ENCODE results near the gene GRM4. TPM values are rescaled to one million over a fixed set of nuclear protein-coding genes. Genes with fewer than 3 reads are reported as not detected.

GRM4 gene
- total RNA-seq, 1 donor from 2014 or later: 1.2 TPM

- Mint-ChIP-seq H3K36me3 (no peaks in the 10 kb centered on the region), H3K9me3 (no peaks in the 10 kb centered on the region), H3K27me3 (ENCODE audit: insufficient read depth, low read depth) (peaks cover 17% of the 10 kb centered on the region), H3K4me1 (peaks cover 5% of the 10 kb centered on the region), H3K27ac (peak overlapping the region; percentile 66), H3K4me3 (no peak overlapping the region)
- Histone ChIP-seq H3K9ac (no peak overlapping the region), H3K27ac (no peak overlapping the region), H3K36me3 (no peaks in the 10 kb centered on the region), H3K79me2 (ENCODE audit: low read depth) (no peaks in the 10 kb centered on the region), H4K20me1 (ENCODE audit: low read depth) (no peaks in the 10 kb centered on the region), H3F3A (ENCODE audit: low read depth) (no peaks in the 10 kb centered on the region), H3K4me2 (no peak overlapping the region), H3K4me3 (no peak overlapping the region), H3K27me3 (no peaks in the 10 kb centered on the region), H2AFZ (replicated peaks) (no peak overlapping the region), H3K4me1 (no peaks in the 10 kb centered on the region), H3K9me3 (ENCODE audit: low read depth) (no peaks in the 10 kb centered on the region)
- no peak for DNase-seq (ENCODE audit: low spot score)
- TF ChIP-seq EZH2phosphoT487 (IDR thresholded peaks at IDR 0.05) (no peak), EZH2 (IDR thresholded peaks at IDR 0.05) (no peak), CTCF (IDR thresholded peaks at IDR 0.05) (no peak)
Observed at GRCh38 chr6:34093206-34093605, 52.7 kb downstream of the GRM4 start.

GRCh38 chr6:34092631-34093030 lies 53.3 kb downstream of the GRM4 start:
- no peak for DNase-seq (ENCODE audit: low spot score)
- Histone ChIP-seq H3K4me2 (no peak overlapping the region), H3K27me3 (no peaks in the 10 kb centered on the region), H4K20me1 (ENCODE audit: low read depth) (no peaks in the 10 kb centered on the region), H3K4me3 (no peak overlapping the region), H2AFZ (replicated peaks) (no peak overlapping the region), H3K9ac (no peak overlapping the region), H3K36me3 (no peaks in the 10 kb centered on the region), H3F3A (ENCODE audit: low read depth) (no peaks in the 10 kb centered on the region), H3K27ac (no peak overlapping the region), H3K4me1 (no peaks in the 10 kb centered on the region), H3K79me2 (ENCODE audit: low read depth) (no peaks in the 10 kb centered on the region), H3K9me3 (ENCODE audit: low read depth) (no peaks in the 10 kb centered on the region)
- Mint-ChIP-seq H3K27me3 (ENCODE audit: insufficient read depth, low read depth) (peaks cover 18% of the 10 kb centered on the region), H3K4me1 (peaks cover 5% of the 10 kb centered on the region), H3K4me3 (no peak overlapping the region), H3K36me3 (no peaks in the 10 kb centered on the region), H3K27ac (no peak overlapping the region), H3K9me3 (no peaks in the 10 kb centered on the region)
- TF ChIP-seq CTCF (IDR thresholded peaks at IDR 0.05) (no peak), EZH2phosphoT487 (IDR thresholded peaks at IDR 0.05) (no peak), EZH2 (IDR thresholded peaks at IDR 0.05) (no peak)

- Histone ChIP-seq H3K27ac (no peak overlapping the region), H3K79me2 (ENCODE audit: low read depth) (no peaks in the 10 kb centered on the region), H3K9me3 (ENCODE audit: low read depth) (no peaks in the 10 kb centered on the region), H3K36me3 (no peaks in the 10 kb centered on the region), H4K20me1 (ENCODE audit: low read depth) (no peaks in the 10 kb centered on the region), H3K27me3 (no peaks in the 10 kb centered on the region), H3K4me1 (no peaks in the 10 kb centered on the region), H3K4me2 (no peak overlapping the region), H3K9ac (no peak overlapping the region), H3K4me3 (no peak overlapping the region), H2AFZ (replicated peaks) (no peak overlapping the region), H3F3A (ENCODE audit: low read depth) (no peaks in the 10 kb centered on the region)
- no peaks in the 10 kb centered on the region for H3K36me3 Mint-ChIP-seq
- no peaks in the 10 kb centered on the region for H3K4me1 Mint-ChIP-seq
- H3K27me3 Mint-ChIP-seq (ENCODE audit: insufficient read depth, low read depth): peaks cover 13% of the 10 kb centered on the region
- H3K4me3 Mint-ChIP-seq: no peak overlapping the region
- no peaks in the 10 kb centered on the region for H3K9me3 Mint-ChIP-seq
- TF ChIP-seq EZH2 (IDR thresholded peaks at IDR 0.05) (no peak), CTCF (IDR thresholded peaks at IDR 0.05) (no peak), EZH2phosphoT487 (IDR thresholded peaks at IDR 0.05) (no peak)
- DNase-seq (ENCODE audit: low spot score): no peak
- H3K27ac Mint-ChIP-seq: no peak overlapping the region
Observed at GRCh38 chr6:34090935-34091334, 55.0 kb downstream of the GRM4 start.
